HEK293 (cell line): ENCODE results near the gene BICD1.

Source experiments
- CTCF ChIA-PET: fragments of 350-600 bp; formaldehyde crosslinking; extraction: SDS; loops from one replicate; lab custom pipeline; 2021; ENCODE audit warnings: antibody characterized with exemption; lab: Yijun Ruan, JAX
- POLR2A ChIA-PET: fragments of 300-600 bp; formaldehyde crosslinking; extraction: SDS; loops from one replicate; lab custom pipeline; 2020; ENCODE audit warnings: antibody characterized with exemption, inconsistent platforms; lab: Yijun Ruan, JAX
- H3K27ac ChIP-seq: fragments of 200-500 bp; sonication (Bioruptor generic); 2 replicates; pipeline ENCODE4 v1.5.1; 2014; ENCODE audit warnings: low read depth, low read length, control low read depth, inconsistent platforms; ENCODE audit errors: extremely low read depth
- H3K36me3 ChIP-seq, 2 experiments: fragments of 200-500 bp in 1 of 2; sonication (Bioruptor generic) in 1 of 2; 1 replicate in 1 of 2; 2 replicates in 1 of 2; pipeline ENCODE4 v1.5.1; 2014 to 2017; ENCODE audit warnings: inconsistent platforms in 2 of 2, low read length in 2 of 2; ENCODE audit not compliant: control insufficient read depth in 2 of 2, insufficient read depth in 1 of 2
- H3K4me1 ChIP-seq: fragments of 200-500 bp; sonication (Bioruptor generic); 2 replicates; pipeline ENCODE4 v1.5.1; 2014; ENCODE audit warnings: mild to moderate bottlenecking, low read length, inconsistent platforms; ENCODE audit not compliant: control insufficient read depth, insufficient read depth
- H3K4me3 ChIP-seq: 2 replicates; pipeline ENCODE4 v1.5.1; 2011; ENCODE audit warnings: low read depth, mild to moderate bottlenecking, control low read depth, low read length, moderate library complexity
- H3K9me3 ChIP-seq: fragments of 200-500 bp; sonication (Bioruptor generic); 2 replicates; pipeline ENCODE4 v1.5.1; 2014; ENCODE audit warnings: low read depth, low read length, inconsistent platforms; ENCODE audit not compliant: control insufficient read depth, insufficient read depth
- ATF2 ChIP-seq: fragments of 450-650 bp; formaldehyde crosslinking; IDR thresholded peaks from 2 replicates; pipeline ENCODE4 v1.5.1; 2016; ENCODE audit warnings: missing biosample characterization, missing genetic modification characterization, low read depth
- RBAK ChIP-seq: fragments of 450-650 bp; formaldehyde crosslinking; IDR thresholded peaks from 2 replicates; pipeline ENCODE4 v1.5.1; 2016; ENCODE audit warnings: missing biosample characterization, missing genetic modification characterization
- SALL2 ChIP-seq: fragments of 450-650 bp; formaldehyde crosslinking; IDR thresholded peaks from 2 replicates; pipeline ENCODE4 v1.5.0; 2017; ENCODE audit warnings: missing biosample characterization, mild to moderate bottlenecking, missing genetic modification characterization, borderline replicate concordance
- ZBTB26 ChIP-seq: fragments of 450-650 bp; formaldehyde crosslinking; optimal IDR thresholded peaks from 2 replicates; pipeline ENCODE3; 2016; ENCODE audit warnings: missing biosample characterization, mild to moderate bottlenecking, missing genetic modification characterization
- ZBTB6 ChIP-seq: fragments of 450-650 bp; formaldehyde crosslinking; IDR thresholded peaks from 2 replicates; pipeline ENCODE4 v1.5.1; 2017; ENCODE audit warnings: missing biosample characterization, missing genetic modification characterization
- ZFHX2 ChIP-seq: fragments of 450-650 bp; formaldehyde crosslinking; conservative IDR thresholded peaks from 2 replicates; pipeline ENCODE4 v1.5.1; 2016; ENCODE audit warnings: missing biosample characterization, missing genetic modification characterization
- ZNF138 ChIP-seq: fragments of 450-650 bp; formaldehyde crosslinking; IDR thresholded peaks from 2 replicates; pipeline ENCODE4 v1.5.1; 2016; ENCODE audit warnings: missing biosample characterization, missing genetic modification characterization, borderline replicate concordance
- ZNF24 ChIP-seq: fragments of 450-650 bp; formaldehyde crosslinking; IDR thresholded peaks from 2 replicates; pipeline ENCODE4 v1.5.1; 2016; ENCODE audit warnings: missing biosample characterization, missing genetic modification characterization
- ZNF335 ChIP-seq: fragments of 450-650 bp; formaldehyde crosslinking; conservative IDR thresholded peaks from 2 replicates; pipeline ENCODE4 v1.5.1; 2016; ENCODE audit warnings: missing biosample characterization, missing genetic modification characterization
- ZNF37A ChIP-seq: fragments of 450-650 bp; IDR thresholded peaks from 2 replicates; pipeline ENCODE4 v1.5.1; 2018; ENCODE audit warnings: missing biosample characterization, missing genetic modification characterization
- ZNF501 ChIP-seq: fragments of 450-650 bp; formaldehyde crosslinking; IDR thresholded peaks from 2 replicates; pipeline ENCODE4 v1.5.1; 2016; ENCODE audit warnings: missing biosample characterization, missing genetic modification characterization
- ZNF530 ChIP-seq: fragments of 450-650 bp; formaldehyde crosslinking; IDR thresholded peaks from 2 replicates; pipeline ENCODE4 v1.5.1; 2016; ENCODE audit warnings: low read depth, missing biosample characterization, missing genetic modification characterization
- ZNF544 ChIP-seq: fragments of 450-650 bp; formaldehyde crosslinking; IDR thresholded peaks from 2 replicates; pipeline ENCODE4 v1.5.0; 2017; ENCODE audit warnings: missing biosample characterization, missing genetic modification characterization
- ZNF645 ChIP-seq: fragments of 450-650 bp; formaldehyde crosslinking; IDR thresholded peaks from 2 replicates; pipeline ENCODE4; 2016; ENCODE audit warnings: missing biosample characterization, missing genetic modification characterization
- ZNF76 ChIP-seq: fragments of 450-650 bp; formaldehyde crosslinking; IDR thresholded peaks from 2 replicates; pipeline ENCODE4; 2016; ENCODE audit warnings: low read depth, missing biosample characterization, missing genetic modification characterization, borderline replicate concordance
- ZNF791 ChIP-seq: fragments of 450-650 bp; formaldehyde crosslinking; IDR thresholded peaks from 2 replicates; pipeline ENCODE4 v1.5.1; 2016; ENCODE audit warnings: missing biosample characterization, missing genetic modification characterization
- ZSCAN18 ChIP-seq: fragments of 450-650 bp; formaldehyde crosslinking; IDR thresholded peaks from 2 replicates; pipeline ENCODE4 v1.5.1; 2016; ENCODE audit warnings: missing biosample characterization, missing genetic modification characterization

The BICD1 gene

GRCh38 chr12:32072102-32072501 lies 34.5 kb upstream of the BICD1 start:
- H3K4me1 ChIP-seq = no peaks in the 10 kb centered on the region
- ChIA-PET POLR2A (no interaction called here), CTCF (interaction anchor here (0.6 to 1.1 kb wide), 4 partner anchors 11 to 390 kb away, joined by 4 to 5 read pairs (median 4); no protein-coding TSS in a partner anchor)
- no peaks in the 10 kb centered on the region for H3K36me3 ChIP-seq
- no peak overlapping the region for H3K27ac ChIP-seq
- no peak for TF ChIP-seq RBAK
- no peak for TF ChIP-seq ZNF791 (tag by site-specific recombination)
- TF ChIP-seq ZNF544 (tag by site-specific recombination) = no peak
- TF ChIP-seq ZNF24 (tag by site-specific recombination) = no peak
- TF ChIP-seq ZFHX2 = no peak
- TF ChIP-seq ZBTB6 (tag by site-specific recombination) = no peak
- no peak for TF ChIP-seq ZNF335
- no peak for TF ChIP-seq ZNF530
- no peak for TF ChIP-seq SALL2 (tag by site-specific recombination)
- TF ChIP-seq ZNF645 (tag by site-specific recombination) = no peak
- TF ChIP-seq ZSCAN18 (tag by site-specific recombination) = no peak
- no peak for TF ChIP-seq ZNF37A (tag by site-specific recombination)
- H3K4me3 ChIP-seq = no peak overlapping the region
- H3K9me3 ChIP-seq = no peaks in the 10 kb centered on the region

- Histone ChIP-seq H3K36me3 (no peaks in the 10 kb centered on the region), H3K9me3 (no peaks in the 10 kb centered on the region), H3K4me1 (no peaks in the 10 kb centered on the region; the same call in 1 of the 2 replicates), H3K4me3 (no peak overlapping the region), H3K27ac (no peak overlapping the region)
- no peak for TF ChIP-seq ZBTB26 (tag by site-specific recombination)
- POLR2A ChIA-PET = no interaction called here
- CTCF ChIA-PET = no interaction called here
Measured at GRCh38 chr12:32074432-32074831, 32.2 kb upstream of the BICD1 start.

- CTCF ChIA-PET = no interaction called here
- H3K4me1 ChIP-seq = no peaks in the 10 kb centered on the region; the same call in 1 of the 2 replicates
- no peaks in the 10 kb centered on the region for H3K9me3 ChIP-seq
- no peak for TF ChIP-seq ZNF501 (tag by site-specific recombination)
- no peak for TF ChIP-seq ZNF138
- TF ChIP-seq ZNF76 = no peak
- no peak for TF ChIP-seq ATF2 (tag by site-specific recombination)
- H3K36me3 ChIP-seq = no peaks in the 10 kb centered on the region
- H3K27ac ChIP-seq = no peak overlapping the region
- POLR2A ChIA-PET = no interaction called here
- H3K4me3 ChIP-seq = no peak overlapping the region
Measured at GRCh38 chr12:32076941-32077340, 29.7 kb upstream of the BICD1 start.
